Stimulated activated CD8-positive, alpha-beta memory T cell treated with anti-CD3 and anti-CD28 coated beads, Interleukin-12 subunit alpha, Interleukin-12 subunit beta, amount 100 ng/mL, for 1 hour (primary cell): Measurements from ENCODE around the gene TARS2.

Source experiments
- DNase-seq: peaks from one replicate; pipeline ENCODE4 v3.0.0-alpha.2; 2020; ENCODE audit warnings: low read depth

TARS2 gene

DNA sequence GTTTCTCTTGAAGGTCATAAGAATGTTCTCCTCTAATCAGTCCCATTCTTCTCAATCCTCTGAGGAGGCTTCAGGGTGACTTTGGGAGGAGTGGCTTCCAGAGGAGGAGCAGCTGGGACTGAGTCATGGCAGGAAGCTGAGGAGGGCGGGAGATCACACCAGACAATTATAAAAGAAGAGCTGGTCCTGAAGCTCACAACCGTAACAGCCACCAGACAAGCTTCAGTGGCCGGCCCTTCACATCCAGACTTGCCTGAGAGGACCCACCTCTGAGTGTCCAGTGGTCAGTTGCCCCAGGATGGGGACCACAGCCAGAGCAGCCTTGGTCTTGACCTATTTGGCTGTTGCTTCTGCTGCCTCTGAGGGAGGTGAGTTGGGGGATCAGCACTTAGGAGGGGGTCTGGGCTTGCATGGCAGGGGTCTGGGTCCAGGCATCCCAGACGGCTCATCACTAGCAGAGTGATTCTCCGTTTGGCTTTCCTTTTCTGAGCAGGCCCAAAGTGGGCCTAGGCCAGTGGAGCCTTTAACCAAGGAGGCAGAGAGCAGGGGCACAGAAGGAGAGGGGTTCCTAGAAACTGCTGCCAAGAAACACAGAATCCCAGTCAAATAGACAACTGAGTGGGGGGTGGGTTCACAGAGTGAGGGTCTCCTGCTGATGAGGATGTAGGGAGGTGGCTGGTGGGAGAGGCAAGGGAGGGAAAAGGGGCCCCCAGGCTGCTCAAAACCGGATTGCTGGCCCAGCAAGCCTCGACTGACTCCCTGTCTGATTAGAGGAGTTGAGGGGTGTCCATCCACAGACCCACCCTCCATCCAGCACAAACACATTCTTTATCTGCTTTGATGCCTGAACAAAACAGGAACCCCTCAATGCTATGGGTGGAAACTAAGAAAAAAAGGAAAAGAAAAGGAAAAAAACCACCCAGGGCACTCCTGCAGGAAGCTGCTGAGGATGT lies 21.0 kb downstream of the TARS2 start, which contains the start of gene ECM1:
ECM1 (plus strand) TSS at position 198 of the 953 bp plus-strand sequence; CDS start at position 299, 101 bp downstream.
- DNase-seq, result no peak

DNA sequence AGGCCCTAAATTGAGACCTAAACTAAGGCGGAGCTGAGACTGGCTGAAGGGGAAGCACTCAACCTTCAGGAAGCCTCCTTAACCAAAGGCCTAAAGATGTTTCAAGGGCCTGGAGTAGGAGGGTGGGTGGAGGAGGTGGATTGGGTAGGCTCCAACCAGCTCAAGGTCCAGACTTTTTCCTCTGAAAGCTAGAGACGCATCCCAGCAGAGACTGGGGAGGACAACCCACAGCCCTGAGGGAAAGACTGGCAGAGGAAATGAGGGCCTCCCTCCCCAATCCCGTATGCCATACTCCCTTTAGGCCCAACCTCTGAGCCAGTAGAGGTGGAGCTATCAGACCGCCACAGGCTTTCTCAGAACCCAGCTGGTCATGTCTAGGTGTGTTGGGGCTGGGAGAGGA lies 21.8 kb downstream of the TARS2 start:
- DNase-seq, result no peak

DNA sequence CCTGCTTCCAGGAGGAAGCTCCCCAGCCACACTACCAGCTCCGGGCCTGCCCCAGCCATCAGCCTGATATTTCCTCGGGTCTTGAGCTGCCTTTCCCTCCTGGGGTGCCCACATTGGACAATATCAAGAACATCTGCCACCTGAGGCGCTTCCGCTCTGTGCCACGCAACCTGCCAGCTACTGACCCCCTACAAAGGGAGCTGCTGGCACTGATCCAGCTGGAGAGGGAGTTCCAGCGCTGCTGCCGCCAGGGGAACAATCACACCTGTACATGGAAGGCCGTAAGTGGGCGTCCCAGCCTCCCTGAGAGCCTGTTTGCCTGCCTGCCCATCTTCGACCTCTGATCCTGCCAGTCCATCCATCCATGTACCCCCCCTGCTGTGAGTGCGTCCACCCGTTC lies 24.3 kb downstream of the TARS2 start:
- DNase-seq, result no peak

DNA sequence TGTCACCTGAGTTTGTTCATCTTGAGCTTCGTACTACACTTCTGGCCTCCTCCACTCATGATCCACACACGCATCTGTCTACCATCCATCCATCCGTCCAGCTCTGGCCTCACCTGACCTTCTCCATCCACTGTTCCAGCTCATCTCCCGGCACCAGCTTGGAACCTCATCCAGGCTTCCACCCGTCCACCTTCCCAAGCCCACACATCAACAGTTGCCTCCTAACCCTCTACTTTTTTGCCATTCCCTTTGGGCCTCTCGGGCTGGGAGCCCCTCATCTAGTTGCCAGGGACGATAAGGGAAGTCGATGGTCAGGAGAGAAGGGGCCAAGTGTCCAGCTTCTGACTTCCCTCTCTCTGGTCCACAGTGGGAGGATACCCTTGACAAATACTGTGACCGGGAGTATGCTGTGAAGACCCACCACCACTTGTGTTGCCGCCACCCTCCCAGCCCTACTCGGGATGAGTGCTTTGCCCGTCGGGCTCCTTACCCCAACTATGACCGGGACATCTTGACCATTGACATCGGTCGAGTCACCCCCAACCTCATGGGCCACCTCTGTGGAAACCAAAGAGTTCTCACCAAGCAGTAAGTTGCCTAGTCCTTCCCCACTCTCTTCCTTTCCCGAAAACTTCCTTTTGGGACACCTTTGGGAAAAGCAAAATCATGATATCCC lies 24.9 kb downstream of the TARS2 start:
- DNase-seq, result no peak

DNA sequence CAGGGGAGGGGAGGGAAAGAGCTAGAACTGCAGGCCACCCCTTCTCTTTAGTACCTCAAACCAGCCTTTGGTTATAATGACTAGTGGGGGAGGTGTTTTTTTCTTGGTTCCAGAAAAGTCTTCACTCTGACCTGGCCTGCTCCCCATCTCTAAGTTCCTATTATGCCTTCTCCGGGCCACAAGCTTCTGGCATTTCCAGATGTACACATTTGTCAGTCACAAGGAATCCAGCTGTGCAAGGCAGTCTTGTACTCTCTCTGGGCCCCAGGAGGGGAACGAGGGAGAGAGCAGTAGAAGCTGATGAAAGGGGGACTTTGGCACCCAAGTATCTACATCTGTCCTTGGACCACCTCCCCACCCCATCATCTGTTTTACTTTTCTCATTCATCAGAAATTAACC lies 25.6 kb downstream of the TARS2 start:
- no peak for DNase-seq

DNA sequence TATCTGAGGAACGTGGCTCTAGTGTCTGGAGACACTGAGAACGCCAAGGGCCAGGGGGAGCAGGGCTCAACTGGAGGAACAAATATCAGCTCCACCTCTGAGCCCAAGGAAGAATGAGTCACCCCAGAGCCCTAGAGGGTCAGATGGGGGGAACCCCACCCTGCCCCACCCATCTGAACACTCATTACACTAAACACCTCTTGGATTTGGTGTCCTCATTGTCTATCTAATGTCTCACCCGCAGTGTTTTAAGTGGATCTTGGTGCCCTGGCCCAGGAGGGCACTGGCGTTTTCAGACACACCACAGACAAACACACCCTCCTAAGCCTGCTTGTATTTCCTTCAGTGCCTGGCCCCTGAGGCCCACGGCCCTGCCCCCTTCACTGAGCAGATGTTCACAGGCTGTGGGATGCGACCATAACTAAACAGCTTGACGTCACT lies 26.2 kb downstream of the TARS2 start:
- DNase-seq, result no peak

DNA sequence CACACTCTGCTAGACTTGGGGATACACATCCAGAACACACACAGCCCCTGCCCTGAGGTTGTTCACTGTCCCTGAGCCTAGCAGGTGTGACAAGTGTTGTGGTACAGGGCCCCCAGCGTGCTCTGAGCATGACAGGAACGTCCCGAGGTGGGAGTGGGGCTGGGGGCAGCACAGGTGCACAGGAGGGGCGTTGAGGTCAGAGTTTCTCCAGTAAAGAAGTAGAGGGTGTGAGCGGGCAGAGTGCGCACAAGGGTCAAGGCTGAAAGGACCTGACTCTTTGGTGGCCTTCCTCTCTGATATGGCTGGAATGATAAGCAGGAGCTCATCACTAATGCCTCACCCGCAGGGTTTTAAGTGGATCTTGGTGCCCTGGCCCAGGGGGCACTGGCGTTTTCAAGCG lies 27.0 kb downstream of the TARS2 start:
- DNase-seq, result no peak

DNA sequence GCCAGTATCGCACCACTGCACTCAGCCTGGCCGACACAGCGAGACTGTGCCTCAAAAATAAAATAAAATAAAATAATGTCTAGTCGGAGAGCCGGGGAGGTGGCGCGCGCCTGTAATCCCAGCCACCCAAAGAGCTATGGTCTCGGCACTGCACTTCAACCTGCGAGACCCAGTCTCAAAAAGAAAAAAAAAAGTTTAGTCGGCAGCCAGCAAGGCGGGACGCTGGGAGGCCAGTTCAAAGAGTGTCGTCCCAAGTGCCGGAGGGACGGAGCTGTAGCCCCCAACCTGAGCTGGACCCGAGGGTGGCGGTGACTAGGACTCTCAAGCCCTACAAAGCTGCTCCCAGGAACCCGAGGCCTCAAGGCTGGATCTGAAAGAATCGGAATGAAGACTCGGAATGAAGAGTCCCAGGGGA lies 27.7 kb downstream of the TARS2 start:
- no peak for DNase-seq

DNA sequence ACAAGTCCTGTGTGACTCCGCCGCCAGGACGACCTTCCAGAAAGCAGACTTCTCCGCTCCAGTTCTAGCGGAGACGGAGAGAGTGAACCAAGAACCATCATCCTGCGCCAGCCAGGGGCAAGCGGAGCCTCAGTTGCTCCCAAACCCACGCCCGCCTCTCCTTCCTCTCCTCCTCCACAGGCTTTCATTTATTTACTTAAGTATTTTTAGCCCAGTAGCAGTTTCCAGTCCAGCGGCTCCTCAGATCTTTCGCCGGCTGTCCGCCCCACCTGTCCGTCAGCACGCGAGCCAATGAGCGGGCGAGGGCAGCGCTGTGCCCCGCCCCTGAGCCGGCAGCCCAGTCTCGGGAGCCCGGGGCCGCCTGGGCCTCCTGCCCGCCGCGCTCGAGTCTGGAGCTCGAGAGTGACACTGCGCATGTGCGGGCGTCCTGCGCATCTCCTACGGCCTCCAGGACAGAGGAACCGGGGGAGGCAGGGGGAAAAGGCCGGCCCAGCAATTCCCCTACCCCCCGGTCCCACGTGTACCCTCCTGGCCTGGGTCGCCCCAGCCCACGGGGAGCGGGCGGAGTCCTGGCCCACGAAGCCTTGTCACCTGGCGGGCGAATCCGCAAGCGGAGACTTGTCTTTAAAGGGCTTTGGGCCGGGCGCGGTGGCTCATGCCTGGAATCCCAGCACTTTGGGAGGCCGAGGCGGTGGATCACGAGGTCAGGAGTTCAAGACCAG lies 28.3 kb downstream of the TARS2 start, which contains the start of gene FALEC:
FALEC (plus strand) TSS at position 425 of the 722 bp plus-strand sequence.
- peak; percentile 79 for DNase-seq

DNA sequence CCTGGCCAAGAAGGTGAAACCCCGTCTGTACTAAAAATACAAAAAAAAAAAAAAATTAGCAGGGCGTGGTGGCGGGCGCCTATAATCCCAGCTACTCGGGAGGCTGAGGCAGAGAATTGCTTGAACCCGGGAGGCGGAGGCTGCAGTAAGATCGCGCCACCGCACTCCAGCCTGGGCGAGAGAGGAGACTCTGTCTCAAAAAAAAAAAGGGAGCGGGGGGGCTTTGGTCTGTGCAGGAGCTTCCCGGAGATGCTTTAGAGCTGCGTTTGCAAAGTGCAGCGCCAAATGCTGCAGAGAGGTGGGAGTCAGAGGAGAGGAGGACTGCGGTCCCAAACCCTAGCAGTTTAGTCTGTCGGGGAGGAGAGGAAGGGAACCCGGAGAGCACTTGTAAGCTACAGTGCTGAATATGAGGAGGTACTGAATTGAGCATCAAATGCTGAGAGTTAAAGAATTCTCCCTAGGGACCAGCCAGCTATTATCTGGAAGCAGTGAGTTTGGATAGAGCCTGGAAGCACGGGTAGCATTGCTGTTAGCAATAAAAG lies 28.9 kb downstream of the TARS2 start:
- no peak for DNase-seq

DNA sequence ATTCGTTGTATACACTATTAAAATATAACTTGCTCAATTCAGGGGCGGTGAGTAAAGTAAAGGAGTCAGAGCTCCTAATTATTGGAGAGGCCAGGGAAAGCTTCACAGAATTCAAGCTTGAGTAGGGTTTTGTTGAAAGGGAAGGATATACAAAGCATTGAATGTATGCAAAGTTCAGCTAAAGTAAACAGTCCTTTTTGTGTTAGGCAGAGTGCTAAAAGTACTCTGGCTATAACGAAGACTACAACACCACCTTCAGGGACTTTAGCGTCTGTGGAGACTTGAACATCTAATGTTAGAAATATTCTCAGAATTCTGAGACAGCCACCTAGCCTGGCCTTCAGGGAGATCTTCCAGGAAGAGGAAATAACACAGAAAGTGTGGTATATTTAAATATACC lies 29.4 kb downstream of the TARS2 start:
- no peak for DNase-seq

DNA sequence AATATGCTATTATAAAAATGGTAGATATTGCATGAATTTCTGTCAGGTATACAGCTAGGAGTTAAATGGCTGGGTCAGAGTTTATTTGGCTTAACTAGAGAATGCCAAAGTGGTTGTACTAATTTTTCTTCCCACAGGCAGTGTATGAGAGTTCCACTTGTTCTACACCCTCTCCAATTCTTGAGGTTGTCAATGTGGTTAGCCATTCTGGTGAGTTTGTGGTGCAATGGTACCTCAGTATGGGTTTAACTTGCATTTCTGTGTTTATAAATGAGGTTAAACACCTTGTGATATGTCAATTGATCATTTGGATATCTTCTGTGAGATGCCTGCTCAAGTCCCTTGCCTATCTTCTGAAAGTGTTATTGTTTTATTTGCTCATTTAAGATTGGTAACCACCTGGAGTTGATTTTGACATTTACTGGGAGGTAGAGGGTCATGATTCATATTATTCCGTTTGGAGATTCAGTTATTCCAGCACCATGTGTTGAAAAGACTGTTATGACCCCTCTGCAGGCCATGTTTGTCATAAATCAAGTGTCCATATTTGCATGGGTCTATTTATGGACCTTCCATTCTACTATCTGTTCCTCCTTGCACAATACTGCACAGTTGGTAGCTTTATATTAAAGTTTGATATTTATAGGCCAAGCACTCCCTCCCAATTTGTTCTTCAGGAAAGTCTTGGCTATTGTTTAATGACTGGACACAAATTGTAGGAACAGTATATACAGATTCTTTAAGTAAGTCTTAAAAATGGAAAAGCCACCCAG lies 34.2 kb downstream of the TARS2 start:
- DNase-seq, result no peak

DNA sequence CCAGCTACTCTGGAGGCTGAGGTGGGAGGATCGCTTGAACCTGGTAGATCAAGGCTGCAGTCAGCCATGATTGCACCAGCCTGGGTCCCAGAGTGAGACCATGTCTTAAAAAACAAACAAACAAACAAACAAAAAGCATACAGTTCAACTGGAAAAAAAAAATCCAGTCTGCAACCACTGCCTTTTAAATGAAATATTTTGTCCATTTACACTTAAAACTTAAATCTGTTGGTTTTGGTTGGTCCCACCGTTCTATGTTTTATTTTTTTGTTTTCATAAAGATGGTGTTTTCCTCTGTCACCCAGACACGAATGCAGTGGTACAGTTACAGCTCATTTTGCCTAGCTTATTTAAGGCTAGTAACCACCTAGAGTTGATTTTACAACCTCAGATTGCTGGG lies 38.1 kb downstream of the TARS2 start:
- DNase-seq, result no peak

DNA sequence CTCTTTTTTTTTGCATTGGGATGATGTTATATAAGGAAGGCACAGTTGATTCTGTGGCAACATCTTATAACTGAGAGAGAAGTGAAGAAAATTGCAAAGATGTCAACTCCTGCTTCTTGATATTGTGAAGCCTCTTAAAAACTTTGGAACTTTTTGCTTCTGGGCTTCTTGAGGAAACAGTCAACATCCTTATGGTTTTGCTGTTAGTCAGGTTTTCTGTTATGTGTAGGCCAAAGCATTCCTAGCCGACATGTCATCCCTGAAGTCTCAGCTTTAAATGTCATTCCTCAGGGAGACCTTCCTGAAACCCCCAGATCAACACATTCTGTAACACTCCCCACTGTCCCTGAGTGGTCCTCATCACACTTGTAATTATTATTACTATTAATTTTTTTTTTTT lies 41.0 kb downstream of the TARS2 start:
- DNase-seq, result no peak

DNA sequence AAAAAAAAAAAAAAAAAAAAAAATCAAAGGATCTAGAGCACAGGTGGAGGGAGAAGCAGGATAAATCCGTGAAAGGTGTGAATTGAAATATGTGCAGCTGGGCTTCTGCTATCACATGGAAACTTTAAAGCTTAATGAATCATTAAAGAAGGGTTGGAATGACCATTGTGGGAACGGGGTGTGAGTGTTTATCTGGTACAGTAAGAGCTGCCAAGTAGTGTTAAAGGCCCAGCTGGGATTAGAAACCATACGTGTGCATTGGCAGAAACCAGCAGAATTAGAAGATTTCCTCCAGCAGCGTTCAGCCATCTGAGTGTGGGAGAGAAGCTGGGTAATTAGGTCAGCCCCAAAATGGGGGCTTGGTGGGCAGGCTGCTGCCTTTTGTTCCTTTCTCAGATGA lies 41.8 kb downstream of the TARS2 start:
- no peak for DNase-seq

DNA sequence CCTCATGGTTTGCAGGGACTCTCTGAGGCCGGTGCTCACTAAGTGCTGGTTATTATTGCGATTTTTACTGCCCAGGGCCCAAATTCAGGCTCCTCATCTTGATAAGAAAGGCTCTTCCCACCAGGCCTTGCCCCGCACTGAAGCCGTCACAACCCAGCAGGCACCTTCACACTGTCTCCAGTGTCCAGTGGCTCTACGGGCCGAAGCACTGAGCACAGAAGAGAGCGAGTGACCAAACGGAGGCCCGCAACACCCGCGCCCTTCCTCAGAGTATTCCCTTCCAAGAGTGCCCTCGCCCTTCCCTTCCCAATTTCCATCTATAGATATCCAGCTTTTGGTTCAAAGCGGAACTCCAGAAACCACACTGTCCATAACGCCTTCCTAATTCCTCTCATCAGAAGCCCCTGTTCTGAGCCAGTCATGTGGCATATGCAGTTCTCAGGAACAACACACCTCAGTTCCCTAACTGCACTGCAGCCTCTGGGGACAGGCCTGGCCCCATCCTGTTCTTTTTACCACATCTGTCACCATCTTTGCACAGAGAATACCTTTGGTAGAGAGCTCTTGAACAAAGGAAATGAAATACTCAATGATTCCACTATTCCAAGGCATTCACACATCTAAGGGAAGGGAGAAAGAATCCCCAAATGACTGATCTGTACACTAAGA lies 43.4 kb downstream of the TARS2 start:
- DNase-seq, result no peak

DNA sequence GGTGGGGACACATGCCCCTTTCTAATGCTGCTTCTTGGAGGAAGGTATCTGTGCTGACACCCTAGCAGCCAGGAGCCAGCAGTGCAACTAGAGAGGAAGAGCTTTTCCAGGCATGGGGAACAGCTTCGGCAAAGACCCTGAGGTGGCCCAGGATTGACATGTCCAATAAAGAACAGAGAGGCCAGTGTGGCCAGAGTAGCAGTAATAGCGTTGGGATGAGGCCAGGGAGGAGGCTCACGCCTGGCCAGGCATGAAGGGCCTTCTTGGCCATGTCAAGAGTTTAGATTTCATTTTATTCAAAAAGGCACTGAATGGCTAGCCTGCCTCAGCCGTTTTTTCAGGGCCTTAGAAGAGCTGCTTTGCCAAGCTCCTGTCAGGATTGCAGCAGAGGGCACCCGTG lies 45.6 kb downstream of the TARS2 start:
- DNase-seq, result no peak

DNA sequence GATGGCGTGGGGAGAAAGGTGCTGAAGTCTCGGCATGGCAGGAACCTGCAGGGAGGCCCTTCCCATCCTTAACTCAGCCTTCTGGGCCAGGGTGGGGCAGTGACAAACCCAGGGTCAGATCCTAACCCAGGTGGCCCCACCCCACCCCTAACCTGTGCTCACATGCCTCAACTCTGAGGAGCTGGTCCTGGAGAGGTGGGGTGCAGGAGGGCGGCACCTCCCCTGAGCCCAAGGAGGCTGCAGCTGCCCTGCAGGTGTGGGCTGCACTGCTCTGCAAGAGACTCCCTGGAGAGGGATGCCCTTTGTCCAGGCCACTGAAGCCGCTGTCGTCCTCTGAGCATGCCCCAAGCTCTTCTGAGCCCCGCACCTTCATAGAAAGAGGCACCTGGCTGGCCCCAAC lies 46.8 kb downstream of the TARS2 start:
- DNase-seq, result no peak

DNA sequence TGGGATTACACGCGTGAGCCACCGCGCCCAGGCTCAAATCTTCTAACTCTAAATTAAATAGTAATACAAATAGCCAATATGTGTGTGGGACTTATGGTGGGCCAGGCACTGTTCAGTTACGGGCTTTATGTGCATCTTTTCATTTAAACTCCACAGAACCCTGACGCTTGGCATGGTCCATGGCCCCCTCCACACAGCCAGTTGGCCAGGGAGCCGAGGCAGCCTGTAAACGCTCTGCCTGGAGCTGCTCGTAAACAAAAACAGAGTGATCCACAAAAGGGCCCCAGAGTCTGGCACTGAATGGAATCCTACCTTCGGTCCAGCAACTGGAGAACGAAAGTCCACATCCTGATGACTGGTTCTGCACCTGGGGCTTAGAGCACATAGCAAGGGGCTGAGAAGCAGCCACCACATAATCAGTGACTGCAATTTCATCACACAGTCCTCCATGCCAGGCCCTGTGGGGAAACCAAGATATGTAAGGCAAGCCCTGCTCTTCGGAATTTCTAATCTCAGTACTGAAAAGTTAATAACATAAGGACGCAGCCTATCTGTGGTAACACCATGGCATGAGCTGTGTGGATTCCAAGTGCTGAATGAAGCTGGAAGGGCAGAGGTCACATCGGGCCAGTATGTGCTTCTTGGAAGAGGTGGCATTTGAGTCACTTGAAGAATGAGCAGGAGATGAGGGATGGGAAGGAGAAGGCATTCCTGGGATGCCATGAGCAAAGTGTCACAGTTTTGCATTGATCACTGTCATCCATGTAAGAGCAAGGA lies 48.5 kb downstream of the TARS2 start:
- no peak for DNase-seq
